Fibroblast of gingiva (primary cell): ENCODE measurements around the gene LRIG1.

ENCODE experiments used
- DNase-seq: peaks from one replicate; pipeline ENCODE4 v3.0.0-alpha.2; 2011; ENCODE audit warnings: low read depth

LRIG1 gene

GRCh38 chr3:66344848-66345578 is 155.8 kb downstream of the LRIG1 start:
- no peak for DNase-seq

- DNase-seq: peak; percentile 66
These were observed 156.4 kb downstream of the LRIG1 start for GRCh38 chr3:66344391-66344811.

DNA sequence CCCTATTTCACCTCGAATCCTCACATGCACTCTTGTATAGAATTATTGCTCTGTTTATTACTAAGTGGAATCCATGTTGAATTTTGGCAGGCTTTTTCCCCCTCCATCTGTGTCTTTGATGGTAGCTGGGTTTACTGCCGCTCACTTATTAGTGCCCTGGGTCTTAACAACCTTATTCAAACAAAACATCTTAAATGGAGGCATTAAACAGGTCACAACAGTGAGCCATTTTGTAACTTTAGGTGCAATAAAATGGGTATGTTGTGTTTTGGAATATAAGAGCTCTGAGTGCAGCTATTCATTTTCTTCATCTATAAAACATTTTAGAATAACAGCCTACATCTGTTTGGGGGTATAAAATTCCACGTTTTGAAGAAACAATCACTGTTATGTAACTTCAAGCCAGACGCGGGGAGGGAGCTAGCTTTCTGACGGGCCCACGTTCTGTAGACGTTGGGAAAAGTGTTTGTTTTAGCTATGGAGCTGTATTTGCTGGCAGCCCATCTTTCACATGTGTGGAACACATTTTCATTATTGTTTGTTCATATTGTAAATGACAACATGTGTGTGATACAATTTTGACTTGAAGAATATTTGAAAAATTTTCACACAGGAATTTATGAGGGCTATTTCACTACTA is 158.0 kb downstream of the LRIG1 start:
- peak; percentile 46 for DNase-seq

GRCh38 chr3:66338927-66339326 is 161.9 kb downstream of the LRIG1 start:
- DNase-seq: peak; percentile 6

GRCh38 chr3:66336333-66336766 is 164.5 kb downstream of the LRIG1 start:
- peak; percentile 16 for DNase-seq

DNA sequence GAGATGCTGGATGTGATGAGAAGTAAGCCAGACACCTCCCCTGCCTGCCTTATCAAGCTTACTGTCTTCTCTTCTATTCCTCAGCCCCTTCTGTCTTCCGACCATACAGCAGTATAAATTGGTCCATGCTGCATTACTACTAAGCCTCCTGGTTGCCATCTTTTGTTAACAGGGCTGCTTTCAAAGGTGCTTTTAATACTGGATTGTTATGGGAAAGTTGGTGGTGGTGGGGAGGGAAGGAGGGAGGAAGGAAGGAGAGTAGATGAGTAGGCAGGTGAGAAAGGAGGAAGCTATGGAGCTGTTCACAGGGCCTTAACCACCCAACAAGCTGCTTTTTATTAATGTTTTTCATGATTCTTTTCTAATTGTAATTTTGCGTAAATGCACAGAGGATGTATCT is 165.2 kb downstream of the LRIG1 start:
- DNase-seq: no peak
